Esophagus (tissue), 2 donors: ENCODE measurements around the gene EEFSEC. TPM values are rescaled to one million over a fixed set of nuclear protein-coding genes. Genes with fewer than 3 reads are reported as not detected.

Experiments used
- H3K27ac ChIP-seq, 2 donors: one replicate each; pipeline ENCODE4 v1.5.1; 2013; ENCODE audit warnings: low read depth in 2 of 2, mild to moderate bottlenecking in 2 of 2, inconsistent platforms in 1 of 2, low read length in 1 of 2, moderate library complexity in 1 of 2
- H3K27me3 ChIP-seq, 2 donors: one replicate each; pipeline ENCODE4 v1.6.1; 2013; ENCODE audit warnings: low read length in 2 of 2, control low read depth in 1 of 2, mild to moderate bottlenecking in 1 of 2; ENCODE audit not compliant: insufficient read depth in 2 of 2, control insufficient read depth in 1 of 2
- H3K36me3 ChIP-seq, 2 donors: one replicate each; pipeline ENCODE4 v1.6.1; 2013; ENCODE audit warnings: low read length in 1 of 2; ENCODE audit not compliant: control insufficient read depth in 2 of 2, insufficient read depth in 2 of 2
- H3K4me1 ChIP-seq, 2 donors: one replicate each; pipeline ENCODE4 v1.6.1; 2013; ENCODE audit warnings: low read length in 1 of 2; ENCODE audit not compliant: control insufficient read depth in 2 of 2, insufficient read depth in 2 of 2
- H3K4me3 ChIP-seq, 2 donors: one replicate each; pipeline ENCODE4 v1.5.1; 2013; ENCODE audit warnings: low read length in 2 of 2, mild to moderate bottlenecking in 2 of 2, low read depth in 1 of 2, moderate library complexity in 1 of 2
- H3K9me3 ChIP-seq, 2 donors: one replicate each; pipeline ENCODE4 v1.6.1; 2013; ENCODE audit warnings: mild to moderate bottlenecking in 2 of 2, low read depth in 1 of 2, low read length in 1 of 2, moderate library complexity in 1 of 2; ENCODE audit not compliant: control insufficient read depth in 2 of 2, insufficient read depth in 1 of 2
- WGBS, 2 donors: extraction: QIAGEN DNeasy Blood & Tissue Kit; methylation state at CpG; one replicate each; pipeline ENCODE4 v1.1.7; 2013; 5-methylcytosine and 5-hydroxymethylcytosine counted together
- polyA plus RNA-seq, 2 donors: library from polyadenylated mRNA; stranded (reverse); fragments of 200-250 nt; gene quantifications; one replicate each; pipeline ENCODE4 v1.2.3, GENCODE V29; 2013
- donor health status: healthy with polysubstance abuse.
- donor health status: Bipolar disorder and iron deficiency.

EEFSEC gene
- polyA plus RNA-seq, 2 donors = 6.1 to 10.0 TPM

- H3K4me3 ChIP-seq = no peak overlapping the region
- H3K4me1 ChIP-seq = no peaks in the 10 kb centered on the region
- WGBS, 2 donors = 69 to 87% methylated on average over 5 of the region's 5 CpGs
- H3K27ac ChIP-seq = no peak overlapping the region
- no peaks in the 10 kb centered on the region for H3K9me3 ChIP-seq
- no peaks in the 10 kb centered on the region for H3K27me3 ChIP-seq
- H3K36me3 ChIP-seq = peaks cover 4 to 5% of the 10 kb centered on the region in 2 donors
These were observed 92.2 kb downstream of the EEFSEC start for GRCh38 chr3:128245460-128245859.

GRCh38 chr3:128247666-128248409 is 94.6 kb downstream of the EEFSEC start:
- Histone ChIP-seq H3K27ac (no peak overlapping the region), H3K9me3 (no peaks in the 10 kb centered on the region), H3K4me3 (no peak overlapping the region), H3K36me3 (peaks cover 5 to 6% of the 10 kb centered on the region in 2 donors), H3K27me3 (no peaks in the 10 kb centered on the region), H3K4me1 (peaks cover 0 to 1% of the 10 kb centered on the region in 2 donors)
- WGBS, 2 donors = 75 to 84% methylated on average over 6 of the region's 6 CpGs

- no peaks in the 10 kb centered on the region for H3K9me3 ChIP-seq
- peaks cover 0 to 7% of the 10 kb centered on the region in 2 donors for H3K36me3 ChIP-seq
- WGBS, 2 donors = 95 to 97% methylated on average over 3 of the region's 3 CpGs
- no peaks in the 10 kb centered on the region for H3K27me3 ChIP-seq
- H3K27ac ChIP-seq = no peak overlapping the region
- no peak overlapping the region for H3K4me3 ChIP-seq
- H3K4me1 ChIP-seq = peaks cover 0 to 2% of the 10 kb centered on the region in 2 donors
These were observed 98.8 kb downstream of the EEFSEC start for GRCh38 chr3:128252083-128252482.

DNA sequence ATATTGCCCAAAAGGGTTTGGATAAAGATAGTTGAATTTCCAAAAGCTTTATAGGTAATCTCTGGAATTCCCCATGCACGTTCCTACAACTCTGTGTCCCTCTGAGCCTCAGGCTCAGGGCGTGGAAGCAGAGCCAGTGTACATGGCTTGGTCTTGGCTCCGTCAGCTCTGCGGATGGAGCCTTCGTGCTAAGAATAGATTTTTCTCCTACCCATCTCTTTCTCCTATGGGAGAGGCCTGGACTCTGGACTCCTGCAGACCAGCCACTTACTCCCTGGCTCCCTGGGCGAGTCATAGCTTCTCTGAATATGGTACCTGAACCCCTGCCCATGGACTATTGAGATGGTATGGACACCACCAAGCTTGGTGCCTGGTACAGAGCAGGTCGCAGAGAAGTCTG is 99.9 kb downstream of the EEFSEC start:
- H3K9me3 ChIP-seq = no peaks in the 10 kb centered on the region
- no peak overlapping the region for H3K27ac ChIP-seq
- WGBS, 2 donors = 67 to 84% methylated on average over 7 of the region's 7 CpGs

DNA sequence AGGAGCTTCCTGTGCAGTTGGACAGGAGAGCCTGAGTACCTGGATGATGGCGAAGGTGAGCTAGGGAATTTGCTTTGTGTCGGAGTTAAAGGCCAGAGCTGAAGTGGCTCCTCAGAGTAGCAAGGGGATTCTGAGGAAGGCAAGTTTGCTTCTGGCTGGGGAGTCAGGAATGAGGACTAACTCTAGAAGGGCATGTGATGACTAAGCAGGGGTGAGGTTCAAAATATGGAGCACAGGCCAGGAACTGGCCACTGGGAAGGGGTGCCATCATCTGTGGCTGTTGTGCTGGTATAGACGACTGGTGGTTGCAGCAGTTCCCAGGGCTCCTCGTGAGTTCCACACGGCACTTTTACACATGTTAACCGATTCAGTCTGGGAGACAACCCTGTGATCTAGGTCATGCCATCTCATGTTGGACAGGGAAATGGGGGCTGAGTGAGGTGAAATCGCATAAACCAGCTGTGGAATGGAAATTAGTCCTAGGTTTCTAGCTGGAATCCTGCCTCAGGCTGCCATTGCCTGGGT is 100.8 kb downstream of the EEFSEC start:
- 96 to 97% methylated on average over 7 of the region's 7 CpGs for whole genome bisulfite sequencing, 2 donors
- Histone ChIP-seq H3K4me3 (no peak overlapping the region), H3K9me3 (no peaks in the 10 kb centered on the region), H3K4me1 (peaks cover 0 to 2% of the 10 kb centered on the region in 2 donors), H3K27ac (no peak overlapping the region), H3K36me3 (peaks cover 0 to 2% of the 10 kb centered on the region in 2 donors), H3K27me3 (no peaks in the 10 kb centered on the region)

More for the DNA sequence above, 99.9 kb downstream of the EEFSEC start:
- no peak overlapping the region for H3K4me3 ChIP-seq
- H3K4me1 ChIP-seq = peaks cover 0 to 2% of the 10 kb centered on the region in 2 donors
- H3K27me3 ChIP-seq = no peaks in the 10 kb centered on the region
- peaks cover 0 to 2% of the 10 kb centered on the region in 2 donors for H3K36me3 ChIP-seq

DNA sequence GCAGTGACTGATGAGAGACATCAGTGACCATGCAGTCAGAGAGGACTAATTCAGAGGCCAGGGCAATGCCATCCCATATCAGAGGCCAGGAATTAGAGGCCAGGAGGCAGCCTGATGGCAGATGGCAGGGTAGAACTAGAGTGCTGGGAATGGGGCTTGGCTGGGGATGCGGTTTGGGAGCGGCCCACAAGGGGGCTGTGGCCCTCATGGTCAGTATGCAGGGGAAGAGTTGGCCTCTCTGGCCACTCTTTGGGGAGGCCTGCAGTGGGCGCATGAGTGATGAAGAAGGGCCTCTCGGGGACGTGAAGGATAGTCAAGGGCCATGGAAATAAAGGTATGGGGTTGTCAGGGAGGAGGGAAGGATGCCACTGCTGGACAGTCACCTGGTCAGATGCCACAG is 101.7 kb downstream of the EEFSEC start:
- no peaks in the 10 kb centered on the region for H3K9me3 ChIP-seq
- 97% methylated on average over 5 of the region's 5 CpGs for WGBS, 2 donors
- H3K36me3 ChIP-seq = peaks cover 0 to 2% of the 10 kb centered on the region in 2 donors
- no peaks in the 10 kb centered on the region for H3K27me3 ChIP-seq
- H3K4me3 ChIP-seq = no peak overlapping the region
- H3K4me1 ChIP-seq = peaks cover 0 to 2% of the 10 kb centered on the region in 2 donors
- no peak overlapping the region for H3K27ac ChIP-seq

GRCh38 chr3:128256131-128256530 is 102.8 kb downstream of the EEFSEC start:
- Histone ChIP-seq H3K4me1 (peaks cover 0 to 2% of the 10 kb centered on the region in 2 donors), H3K9me3 (no peaks in the 10 kb centered on the region), H3K36me3 (peaks cover 0 to 4% of the 10 kb centered on the region in 2 donors), H3K27me3 (no peaks in the 10 kb centered on the region), H3K4me3 (no peak overlapping the region), H3K27ac (no peak overlapping the region)
- 85 to 89% methylated on average over 2 of the region's 2 CpGs for WGBS, 2 donors

DNA sequence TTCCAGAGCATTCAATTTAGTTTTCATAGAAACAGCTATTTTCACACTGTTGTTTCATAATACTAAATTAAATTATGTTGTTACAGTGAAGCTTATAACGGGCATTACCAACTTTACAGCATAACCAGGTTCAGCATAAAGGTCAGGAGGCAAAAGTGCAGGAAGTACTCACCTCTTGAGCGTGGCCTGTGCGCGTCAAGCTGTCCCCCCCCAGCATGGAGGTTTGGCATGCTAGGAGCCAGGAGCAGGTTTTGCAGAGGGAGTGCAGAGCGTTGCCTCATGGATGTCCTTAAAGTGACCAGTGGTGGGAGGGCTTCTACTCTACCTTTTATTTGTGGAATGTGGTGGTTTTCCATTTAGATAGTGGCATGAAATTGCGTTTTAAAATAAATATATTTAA is 104.4 kb downstream of the EEFSEC start:
- Histone ChIP-seq H3K4me1 (peaks cover 0 to 2% of the 10 kb centered on the region in 2 donors), H3K36me3 (peaks cover 0 to 6% of the 10 kb centered on the region in 2 donors), H3K27me3 (no peaks in the 10 kb centered on the region), H3K4me3 (no peak overlapping the region), H3K9me3 (no peaks in the 10 kb centered on the region), H3K27ac (no peak overlapping the region)
- 96 to 97% methylated on average over 6 of the region's 6 CpGs for WGBS, 2 donors

DNA sequence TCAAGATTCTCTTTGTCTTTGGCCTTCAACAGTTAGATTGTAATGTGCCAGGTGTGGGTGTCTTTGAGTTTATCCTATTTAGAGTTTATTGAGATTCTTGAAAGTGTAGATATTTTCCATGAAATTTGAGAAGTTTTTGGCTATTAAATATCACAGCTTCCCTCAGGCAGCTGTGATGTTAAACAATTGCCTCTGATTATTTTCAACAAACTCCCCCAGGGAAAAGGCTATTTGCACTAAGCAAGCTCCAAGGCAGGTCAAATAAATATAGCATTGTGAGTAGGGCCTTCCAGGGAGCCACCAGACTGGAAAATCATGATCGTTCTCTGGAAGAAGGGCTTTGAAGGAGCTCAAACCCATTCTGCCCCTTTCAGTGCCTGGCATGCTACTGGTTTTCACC is 107.0 kb downstream of the EEFSEC start:
- H3K27ac ChIP-seq = no peak overlapping the region
- no peak overlapping the region for H3K4me3 ChIP-seq
- no peaks in the 10 kb centered on the region for H3K4me1 ChIP-seq
- no peaks in the 10 kb centered on the region for H3K9me3 ChIP-seq
- H3K27me3 ChIP-seq = no peaks in the 10 kb centered on the region
- WGBS, 2 donors = 75 to 91% methylated on average over 1 of the region's 1 CpG
- H3K36me3 ChIP-seq = peaks cover 0 to 10% of the 10 kb centered on the region in 2 donors

GRCh38 chr3:128262457-128262856 is 109.2 kb downstream of the EEFSEC start:
- 95 to 96% methylated on average over 3 of the region's 3 CpGs for WGBS, 2 donors
- Histone ChIP-seq H3K9me3 (no peaks in the 10 kb centered on the region), H3K4me1 (no peaks in the 10 kb centered on the region), H3K4me3 (no peak overlapping the region), H3K27ac (no peak overlapping the region), H3K36me3 (peaks cover 0 to 10% of the 10 kb centered on the region in 2 donors), H3K27me3 (no peaks in the 10 kb centered on the region)
